ENCODE data around the gene CTIF.

The CTIF gene

GRCh38 chr18:48669991-48670750 is 131.3 kb downstream of the CTIF start:
- DNase-seq, result no peak

- DNase-seq, result no peak
These were observed 132.1 kb downstream of the CTIF start for GRCh38 chr18:48670751-48671560.

GRCh38 chr18:48671561-48671945 is 132.7 kb downstream of the CTIF start:
- no peak for DNase-seq

GRCh38 chr18:48672671-48673340 is 134.0 kb downstream of the CTIF start:
- DNase-seq, result no peak

GRCh38 chr18:48673456-48673852 is 134.6 kb downstream of the CTIF start:
- no peak for DNase-seq

GRCh38 chr18:48673853-48674721 is 135.3 kb downstream of the CTIF start:
- no peak for DNase-seq

- no peak for DNase-seq
These were observed 136.0 kb downstream of the CTIF start for GRCh38 chr18:48674758-48675351.

- no peak for DNase-seq
These were observed 136.5 kb downstream of the CTIF start for GRCh38 chr18:48675352-48675761.

- DNase-seq, result no peak
These were observed 137.1 kb downstream of the CTIF start for GRCh38 chr18:48675912-48676311.

GRCh38 chr18:48676346-48676745 is 137.5 kb downstream of the CTIF start:
- DNase-seq, result no peak

GRCh38 chr18:48676756-48677368 is 138.0 kb downstream of the CTIF start:
- no peak for DNase-seq

GRCh38 chr18:48678237-48679115 is 139.6 kb downstream of the CTIF start:
- DNase-seq, result no peak

- DNase-seq, result no peak
These were observed 140.4 kb downstream of the CTIF start for GRCh38 chr18:48679236-48679635.

GRCh38 chr18:48680339-48681250 is 141.8 kb downstream of the CTIF start:
- no peak for DNase-seq

- DNase-seq, result no peak
These were observed 143.9 kb downstream of the CTIF start for GRCh38 chr18:48682768-48683167.

- no peak for DNase-seq
These were observed 144.4 kb downstream of the CTIF start for GRCh38 chr18:48683197-48683596.

- no peak for DNase-seq
These were observed 144.8 kb downstream of the CTIF start for GRCh38 chr18:48683661-48684060.

GRCh38 chr18:48687346-48688042 is 148.7 kb downstream of the CTIF start:
- DNase-seq, result no peak

GRCh38 chr18:48688961-48689360 is 150.1 kb downstream of the CTIF start:
- no peak for DNase-seq

Measured in NCI-H1436 treated with DMSO at 0.1 percent for 48 hours (cell line).